ENCODE data around the gene RTKN2.

- TF ChIP-seq, protein P1, sequence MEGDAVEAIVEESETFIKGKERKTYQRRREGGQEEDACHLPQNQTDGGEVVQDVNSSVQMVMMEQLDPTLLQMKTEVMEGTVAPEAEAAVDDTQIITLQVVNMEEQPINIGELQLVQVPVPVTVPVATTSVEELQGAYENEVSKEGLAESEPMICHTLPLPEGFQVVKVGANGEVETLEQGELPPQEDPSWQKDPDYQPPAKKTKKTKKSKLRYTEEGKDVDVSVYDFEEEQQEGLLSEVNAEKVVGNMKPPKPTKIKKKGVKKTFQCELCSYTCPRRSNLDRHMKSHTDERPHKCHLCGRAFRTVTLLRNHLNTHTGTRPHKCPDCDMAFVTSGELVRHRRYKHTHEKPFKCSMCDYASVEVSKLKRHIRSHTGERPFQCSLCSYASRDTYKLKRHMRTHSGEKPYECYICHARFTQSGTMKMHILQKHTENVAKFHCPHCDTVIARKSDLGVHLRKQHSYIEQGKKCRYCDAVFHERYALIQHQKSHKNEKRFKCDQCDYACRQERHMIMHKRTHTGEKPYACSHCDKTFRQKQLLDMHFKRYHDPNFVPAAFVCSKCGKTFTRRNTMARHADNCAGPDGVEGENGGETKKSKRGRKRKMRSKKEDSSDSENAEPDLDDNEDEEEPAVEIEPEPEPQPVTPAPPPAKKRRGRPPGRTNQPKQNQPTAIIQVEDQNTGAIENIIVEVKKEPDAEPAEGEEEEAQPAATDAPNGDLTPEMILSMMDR (IDR thresholded peaks at IDR 0.05; ENCODE audit: poor library complexity) = no peak
- no peak for TF ChIP-seq EZH2 (IDR thresholded peaks at IDR 0.05; ENCODE audit: borderline replicate concordance)
Observed at GRCh38 chr10:62268399-62269114, at the start of gene RTKN2.

Data from hepatocyte (in vitro differentiated cells).